Measurements from ENCODE around the gene CC2D2A.

The CC2D2A gene

DNA sequence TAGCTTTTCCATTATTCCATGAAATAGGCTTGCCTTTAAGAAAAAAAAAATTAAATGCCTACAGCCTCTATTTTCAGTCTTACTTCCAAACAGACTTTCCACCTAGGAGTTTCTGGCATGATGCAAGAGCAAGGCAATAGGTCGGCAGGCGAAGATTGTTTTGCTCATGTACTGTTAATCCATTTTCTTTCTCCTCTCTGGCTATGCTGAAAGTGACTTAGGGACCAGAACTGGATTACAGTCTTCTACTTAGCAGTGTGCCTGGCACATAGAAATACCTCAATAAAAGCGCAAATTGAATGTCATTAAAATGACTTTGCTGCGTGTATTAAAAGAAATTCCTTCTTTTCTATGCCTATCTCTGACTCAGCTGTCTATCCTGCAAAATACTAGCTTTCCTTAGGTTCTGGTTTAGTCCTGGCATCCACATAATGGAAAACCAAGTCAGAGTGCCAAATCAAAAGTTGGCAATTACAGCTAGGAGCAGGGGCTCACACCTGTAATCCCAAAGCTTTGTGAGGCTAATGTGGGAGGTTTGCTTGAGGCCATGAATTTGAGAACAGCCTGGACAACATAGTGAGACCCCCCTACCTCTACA lies 51.9 kb downstream of the CC2D2A start:
- no peaks in the 10 kb centered on the region for H3F3A ChIP-seq (ENCODE audit: insufficient read depth)
- no peaks in the 10 kb centered on the region for H3K9me3 ChIP-seq (ENCODE audit: insufficient read depth, low read length)
- no peak for TF ChIP-seq EZH2phosphoT487 (conservative IDR thresholded peaks at IDR 0.05; ENCODE audit: low read length)
- H2AFZ ChIP-seq (ENCODE audit: low read depth, low read length, severe bottlenecking), result no peak overlapping the region
- H3K27ac ChIP-seq (ENCODE audit: low read depth, low read length), result no peak overlapping the region
- H3K4me3 ChIP-seq (ENCODE audit: insufficient read depth, low read length, poor library complexity, severe bottlenecking), result no peak overlapping the region
- H3K4me2 ChIP-seq (ENCODE audit: low read depth, low read length, poor library complexity, severe bottlenecking), result no peak overlapping the region
- no peaks in the 10 kb centered on the region for H3K36me3 ChIP-seq (ENCODE audit: low read length)
- H3K27me3 ChIP-seq (ENCODE audit: low read length), result no peaks in the 10 kb centered on the region
- no peaks in the 10 kb centered on the region for H3K79me2 ChIP-seq (ENCODE audit: insufficient read depth, low read length)
- no peak overlapping the region for H3K9ac ChIP-seq (ENCODE audit: low read length)
- no peaks in the 10 kb centered on the region for H3K9me2 ChIP-seq (replicated peaks; ENCODE audit: insufficient read depth, low read length)
- no peaks in the 10 kb centered on the region for H4K20me1 ChIP-seq (ENCODE audit: low read depth, low read length)

GRCh38 chr4:15525080-15525479 lies 55.4 kb downstream of the CC2D2A start:
- H3K79me2 ChIP-seq (ENCODE audit: insufficient read depth, low read length), result no peaks in the 10 kb centered on the region
- no peaks in the 10 kb centered on the region for H4K20me1 ChIP-seq (ENCODE audit: low read depth, low read length)
- no peaks in the 10 kb centered on the region for H3F3A ChIP-seq (ENCODE audit: insufficient read depth)
- no peak overlapping the region for H3K4me3 ChIP-seq (ENCODE audit: insufficient read depth, low read length, poor library complexity, severe bottlenecking)
- no peak overlapping the region for H3K9ac ChIP-seq (ENCODE audit: low read length)
- H2AFZ ChIP-seq (ENCODE audit: low read depth, low read length, severe bottlenecking), result no peak overlapping the region
- H3K27ac ChIP-seq (ENCODE audit: low read depth, low read length), result no peak overlapping the region
- H3K9me2 ChIP-seq (replicated peaks; ENCODE audit: insufficient read depth, low read length), result no peaks in the 10 kb centered on the region
- TF ChIP-seq, protein P1, sequence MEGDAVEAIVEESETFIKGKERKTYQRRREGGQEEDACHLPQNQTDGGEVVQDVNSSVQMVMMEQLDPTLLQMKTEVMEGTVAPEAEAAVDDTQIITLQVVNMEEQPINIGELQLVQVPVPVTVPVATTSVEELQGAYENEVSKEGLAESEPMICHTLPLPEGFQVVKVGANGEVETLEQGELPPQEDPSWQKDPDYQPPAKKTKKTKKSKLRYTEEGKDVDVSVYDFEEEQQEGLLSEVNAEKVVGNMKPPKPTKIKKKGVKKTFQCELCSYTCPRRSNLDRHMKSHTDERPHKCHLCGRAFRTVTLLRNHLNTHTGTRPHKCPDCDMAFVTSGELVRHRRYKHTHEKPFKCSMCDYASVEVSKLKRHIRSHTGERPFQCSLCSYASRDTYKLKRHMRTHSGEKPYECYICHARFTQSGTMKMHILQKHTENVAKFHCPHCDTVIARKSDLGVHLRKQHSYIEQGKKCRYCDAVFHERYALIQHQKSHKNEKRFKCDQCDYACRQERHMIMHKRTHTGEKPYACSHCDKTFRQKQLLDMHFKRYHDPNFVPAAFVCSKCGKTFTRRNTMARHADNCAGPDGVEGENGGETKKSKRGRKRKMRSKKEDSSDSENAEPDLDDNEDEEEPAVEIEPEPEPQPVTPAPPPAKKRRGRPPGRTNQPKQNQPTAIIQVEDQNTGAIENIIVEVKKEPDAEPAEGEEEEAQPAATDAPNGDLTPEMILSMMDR (IDR thresholded peaks at IDR 0.05; ENCODE audit: insufficient read depth, low read length, poor library complexity, severe bottlenecking), result no peak
- no peak for TF ChIP-seq EZH2phosphoT487 (conservative IDR thresholded peaks at IDR 0.05; ENCODE audit: low read length)
- no peak overlapping the region for H3K4me2 ChIP-seq (ENCODE audit: low read depth, low read length, poor library complexity, severe bottlenecking)
- no peaks in the 10 kb centered on the region for H3K27me3 ChIP-seq (ENCODE audit: low read length)
- no peaks in the 10 kb centered on the region for H3K36me3 ChIP-seq (ENCODE audit: low read length)
- no peaks in the 10 kb centered on the region for H3K9me3 ChIP-seq (ENCODE audit: insufficient read depth, low read length)

DNA sequence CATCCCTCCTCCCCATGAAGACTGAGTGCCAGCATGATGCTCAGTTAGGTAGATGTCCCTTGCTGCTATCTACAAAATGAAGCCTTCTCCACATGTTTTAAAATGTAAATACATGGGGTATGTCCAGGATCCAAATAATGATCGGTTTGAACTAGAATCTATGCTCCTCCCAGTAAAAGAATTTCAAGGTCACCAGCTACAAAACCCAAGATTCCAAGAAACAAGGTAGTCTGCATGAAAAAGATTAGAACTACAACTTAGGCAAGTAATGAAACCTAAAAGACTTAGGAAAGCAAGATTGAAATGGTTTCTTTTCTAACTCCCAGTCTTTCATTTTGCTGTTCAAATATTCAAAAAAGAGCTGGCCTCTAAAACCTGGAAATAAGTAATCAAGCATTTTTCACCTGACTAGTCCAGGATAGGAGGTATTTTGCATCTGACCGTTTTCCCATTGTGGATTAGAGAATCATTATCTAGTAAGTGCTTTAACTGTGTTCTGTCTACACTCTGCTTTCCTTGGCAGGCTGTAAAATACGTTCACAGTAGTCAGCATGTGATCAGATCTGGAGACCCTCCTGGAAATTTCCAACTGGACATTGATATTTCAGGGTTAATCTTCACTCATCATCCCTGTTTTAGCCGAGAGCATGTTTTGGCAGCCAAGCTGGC lies 57.4 kb downstream of the CC2D2A start:
- Histone ChIP-seq H3K79me2 (ENCODE audit: insufficient read depth, low read length) (no peaks in the 10 kb centered on the region), H3K4me3 (ENCODE audit: insufficient read depth, low read length, poor library complexity, severe bottlenecking) (no peak overlapping the region), H3K9me3 (ENCODE audit: insufficient read depth, low read length) (no peaks in the 10 kb centered on the region), H3K4me2 (ENCODE audit: low read depth, low read length, poor library complexity, severe bottlenecking) (no peak overlapping the region), H3F3A (ENCODE audit: insufficient read depth) (no peaks in the 10 kb centered on the region), H3K27ac (ENCODE audit: low read depth, low read length) (no peak overlapping the region), H3K27me3 (ENCODE audit: low read length) (no peaks in the 10 kb centered on the region), H4K20me1 (ENCODE audit: low read depth, low read length) (no peaks in the 10 kb centered on the region), H2AFZ (ENCODE audit: low read depth, low read length, severe bottlenecking) (no peak overlapping the region), H3K9me2 (replicated peaks; ENCODE audit: insufficient read depth, low read length) (no peaks in the 10 kb centered on the region), H3K36me3 (ENCODE audit: low read length) (no peaks in the 10 kb centered on the region), H3K9ac (ENCODE audit: low read length) (no peak overlapping the region)
- TF ChIP-seq, protein P1 (IDR thresholded peaks at IDR 0.05; ENCODE audit: insufficient read depth, low read length, poor library complexity, severe bottlenecking), result no peak
- no peak for TF ChIP-seq EZH2phosphoT487 (conservative IDR thresholded peaks at IDR 0.05; ENCODE audit: low read length)

DNA sequence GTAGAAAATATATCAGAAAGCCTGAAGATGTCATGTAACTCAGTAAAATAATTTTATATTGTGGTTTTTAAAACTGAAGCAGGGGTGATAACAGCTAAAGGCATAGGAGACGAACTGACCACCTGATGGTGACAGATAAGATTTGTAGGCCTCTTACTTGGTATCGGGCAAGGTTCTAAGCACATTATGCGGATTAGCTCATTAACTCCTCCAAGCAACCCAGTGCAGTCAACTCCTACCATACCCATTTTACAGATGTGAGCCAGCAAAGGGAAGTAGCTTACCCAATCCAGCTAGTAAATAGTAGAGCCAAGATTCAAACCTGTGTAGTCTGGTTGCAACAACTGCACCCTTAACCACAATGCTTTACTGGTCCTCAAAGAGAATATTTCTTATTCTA lies 62.1 kb downstream of the CC2D2A start:
- Histone ChIP-seq H3K4me2 (ENCODE audit: low read depth, low read length, poor library complexity, severe bottlenecking) (no peak overlapping the region), H2AFZ (ENCODE audit: low read depth, low read length, severe bottlenecking) (no peak overlapping the region), H3K9me3 (ENCODE audit: insufficient read depth, low read length) (no peaks in the 10 kb centered on the region), H4K20me1 (ENCODE audit: low read depth, low read length) (no peaks in the 10 kb centered on the region), H3F3A (ENCODE audit: insufficient read depth) (no peaks in the 10 kb centered on the region), H3K27me3 (ENCODE audit: low read length) (no peaks in the 10 kb centered on the region), H3K27ac (ENCODE audit: low read depth, low read length) (no peak overlapping the region), H3K4me3 (ENCODE audit: insufficient read depth, low read length, poor library complexity, severe bottlenecking) (no peak overlapping the region), H3K9ac (ENCODE audit: low read length) (no peak overlapping the region), H3K79me2 (ENCODE audit: insufficient read depth, low read length) (no peaks in the 10 kb centered on the region), H3K36me3 (ENCODE audit: low read length) (no peaks in the 10 kb centered on the region), H3K9me2 (replicated peaks; ENCODE audit: insufficient read depth, low read length) (no peaks in the 10 kb centered on the region)
- TF ChIP-seq EZH2phosphoT487 (conservative IDR thresholded peaks at IDR 0.05; ENCODE audit: low read length), result no peak
- TF ChIP-seq, protein P1 (IDR thresholded peaks at IDR 0.05; ENCODE audit: insufficient read depth, low read length, poor library complexity, severe bottlenecking), result no peak
